HL-60 (cell line): Measurements from ENCODE around the gene MALT1.

Experiments
- DNase-seq, 2 experiments: peaks; one replicate each; pipeline ENCODE4 v3.0.0-alpha.2; 2010 to 2020; ENCODE audit warnings: low read depth in 1 of 2, low spot score in 1 of 2
- H3K27ac ChIP-seq: fragments of 250-450 bp; sonication (Bioruptor Pico); replicated peaks from 2 replicates; pipeline ENCODE4 v1.5.1; 2020; ENCODE audit warnings: mild to moderate bottlenecking, moderate library complexity
- H3K27me3 ChIP-seq: fragments of 250-450 bp; sonication (Bioruptor Pico); 2 replicates; pipeline ENCODE4 v1.5.1; 2021; ENCODE audit warnings: mild to moderate bottlenecking, moderate library complexity; ENCODE audit not compliant: insufficient read depth, poor library complexity, severe bottlenecking
- H3K4me3 ChIP-seq: replicated peaks from 2 replicates; pipeline ENCODE4 v1.5.1; 2011; ENCODE audit warnings: mild to moderate bottlenecking, control low read depth, low read length; ENCODE audit not compliant: insufficient read depth
- CTCF ChIP-seq: IDR thresholded peaks from one replicate; pipeline ENCODE4 v1.5.1; 2011; ENCODE audit warnings: low read length, control low read depth, inconsistent platforms; ENCODE audit not compliant: insufficient read depth
- GABPA ChIP-seq: IDR thresholded peaks from 2 replicates; pipeline ENCODE4 v1.6.1; 2012; ENCODE audit warnings: low read depth
- POLR2AphosphoS5 ChIP-seq: IDR thresholded peaks from 2 replicates; pipeline ENCODE4 v1.6.1; 2012; ENCODE audit warnings: low read depth
- REST ChIP-seq: IDR thresholded peaks from 2 replicates; pipeline ENCODE4 v1.6.1; 2012; ENCODE audit warnings: low read depth; ENCODE audit not compliant: insufficient replicate concordance
- SPI1 ChIP-seq: IDR thresholded peaks from 2 replicates; pipeline ENCODE4 v1.6.1; 2012; ENCODE audit warnings: low read depth, mild to moderate bottlenecking, borderline replicate concordance

The MALT1 gene

GRCh38 chr18:58653814-58654509, 17.3 kb upstream of the MALT1 start:
- H3K27me3 ChIP-seq = no peaks in the 10 kb centered on the region
- no peak overlapping the region for H3K27ac ChIP-seq
- no peak for TF ChIP-seq SPI1
- TF ChIP-seq POLR2AphosphoS5 = no peak
- TF ChIP-seq CTCF = no peak
- no peak for TF ChIP-seq GABPA
- no peak for TF ChIP-seq REST
- H3K4me3 ChIP-seq = no peak overlapping the region
- no peak for DNase-seq

GRCh38 chr18:58654896-58655614, 16.2 kb upstream of the MALT1 start:
- DNase-seq = no peak
- Histone ChIP-seq H3K27ac (no peak overlapping the region), H3K27me3 (no peaks in the 10 kb centered on the region), H3K4me3 (no peak overlapping the region)
- no peak for TF ChIP-seq POLR2AphosphoS5
- TF ChIP-seq SPI1 = no peak
- no peak for TF ChIP-seq REST
- no peak for TF ChIP-seq CTCF
- no peak for TF ChIP-seq GABPA

GRCh38 chr18:58657081-58657480, 14.2 kb upstream of the MALT1 start:
- DNase-seq = no peak
- Histone ChIP-seq H3K27ac (no peak overlapping the region), H3K27me3 (no peaks in the 10 kb centered on the region), H3K4me3 (no peak overlapping the region)
- TF ChIP-seq GABPA = no peak
- no peak for TF ChIP-seq REST
- TF ChIP-seq POLR2AphosphoS5 = no peak
- TF ChIP-seq CTCF = no peak
- no peak for TF ChIP-seq SPI1
